EH (cell line): ENCODE measurements around the gene TBC1D14.

ENCODE experiments used
- DNase-seq: peaks from one replicate; pipeline ENCODE4 v3.0.0-alpha.2; 2015; ENCODE audit warnings: low read depth

The TBC1D14 gene

GRCh38 chr4:7001271-7001670, 91.6 kb downstream of the TBC1D14 start:
- no peak for DNase-seq

GRCh38 chr4:7002336-7002735, 92.7 kb downstream of the TBC1D14 start:
- DNase-seq, result no peak

DNA sequence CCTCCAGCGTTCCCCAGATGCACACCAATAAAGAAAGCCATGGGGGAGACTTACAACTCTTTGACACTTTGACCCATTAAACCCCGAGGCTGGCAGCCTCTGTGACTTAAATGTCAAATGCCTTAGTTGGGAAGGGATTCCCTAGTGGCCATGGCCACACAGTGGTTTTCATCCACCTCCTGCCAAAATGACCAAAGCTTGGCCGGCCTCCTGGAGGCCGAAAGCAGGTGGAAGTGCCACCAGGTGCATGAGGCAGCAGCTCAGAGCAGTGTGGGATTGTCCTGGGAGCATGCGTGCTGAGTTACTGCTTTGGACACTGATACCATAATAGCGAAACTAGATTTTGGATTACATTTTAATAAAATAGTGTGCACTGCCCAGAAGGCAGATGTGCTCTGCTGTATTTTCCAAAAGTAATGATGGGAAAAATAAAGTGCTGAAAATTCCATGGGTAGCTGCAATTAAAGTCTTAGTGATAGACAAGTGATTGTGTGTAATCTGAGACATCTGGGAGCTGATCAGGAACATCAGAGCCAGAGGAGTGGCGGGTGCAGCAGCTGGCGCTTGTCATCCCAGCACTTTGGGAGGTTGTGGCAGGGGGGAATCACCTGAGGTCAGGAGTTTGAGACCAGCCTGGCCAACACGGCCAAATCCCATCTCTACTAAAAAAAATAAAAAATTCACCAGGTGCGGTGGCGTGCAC, 93.7 kb downstream of the TBC1D14 start:
- DNase-seq, result no peak

DNA sequence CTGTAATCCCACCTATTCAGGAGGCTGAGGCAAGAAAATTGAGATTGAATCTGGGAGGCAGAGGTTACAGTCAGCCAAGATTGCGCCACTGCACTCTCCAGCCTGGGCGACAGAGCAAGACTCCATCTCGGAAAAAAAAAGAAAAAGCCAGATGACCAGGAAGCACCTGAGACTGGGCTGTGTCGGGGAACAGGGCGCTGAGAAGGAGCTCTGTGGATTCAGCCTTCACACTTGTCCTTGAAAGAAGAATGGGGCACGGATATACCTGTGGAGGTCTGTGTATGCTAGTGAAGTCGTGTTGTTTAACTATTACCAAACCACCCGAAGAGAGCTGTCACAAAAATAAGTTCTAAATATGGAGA, 94.2 kb downstream of the TBC1D14 start:
- DNase-seq, result no peak

DNA sequence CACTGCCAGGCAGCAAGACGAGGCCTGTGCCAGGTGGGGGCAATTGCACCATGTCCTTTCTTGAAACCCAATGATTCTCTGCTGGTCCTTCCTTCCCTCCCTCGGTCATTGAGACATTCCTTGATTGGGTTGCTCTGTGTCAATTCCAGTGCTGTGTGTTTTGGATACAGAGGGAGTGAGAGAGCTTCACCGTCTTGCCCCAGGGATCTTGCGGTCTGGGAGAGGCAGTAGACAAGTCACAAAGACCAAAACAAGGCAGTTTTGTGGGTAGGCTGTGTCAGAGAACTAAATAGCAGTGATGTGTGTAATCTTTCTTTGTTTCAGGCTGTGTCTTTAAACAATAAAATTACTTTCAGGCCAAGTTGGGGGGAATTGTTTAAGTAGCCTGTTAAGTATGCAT, 94.7 kb downstream of the TBC1D14 start:
- DNase-seq, result peak; percentile 96

DNA sequence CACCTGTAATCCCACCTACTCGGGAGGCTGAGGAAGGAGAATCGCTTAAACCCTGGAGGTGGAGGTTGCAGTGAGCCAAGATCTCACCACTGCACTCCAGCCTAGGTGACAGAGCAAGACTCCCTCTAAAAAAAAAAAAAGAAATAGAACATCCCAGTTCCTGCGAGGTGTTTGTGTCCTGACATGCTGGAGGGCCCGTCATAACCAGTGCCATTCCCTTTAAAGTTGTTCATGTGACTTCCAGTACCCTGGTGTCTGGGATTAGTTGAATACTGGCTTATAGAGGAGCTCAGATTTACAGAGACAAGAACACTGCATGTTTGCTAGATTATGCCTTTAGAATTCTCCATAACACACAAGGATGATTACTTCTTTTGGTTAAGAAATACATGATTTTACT, 95.9 kb downstream of the TBC1D14 start:
- DNase-seq, result no peak

- DNase-seq, result peak; percentile 46
These were observed 96.8 kb downstream of the TBC1D14 start for GRCh38 chr4:7006411-7006810.

GRCh38 chr4:7007142-7007907, 97.7 kb downstream of the TBC1D14 start:
- DNase-seq, result no peak

GRCh38 chr4:7007944-7008343, 98.3 kb downstream of the TBC1D14 start:
- DNase-seq, result no peak

GRCh38 chr4:7009564-7009963, 99.9 kb downstream of the TBC1D14 start:
- no peak for DNase-seq

DNA sequence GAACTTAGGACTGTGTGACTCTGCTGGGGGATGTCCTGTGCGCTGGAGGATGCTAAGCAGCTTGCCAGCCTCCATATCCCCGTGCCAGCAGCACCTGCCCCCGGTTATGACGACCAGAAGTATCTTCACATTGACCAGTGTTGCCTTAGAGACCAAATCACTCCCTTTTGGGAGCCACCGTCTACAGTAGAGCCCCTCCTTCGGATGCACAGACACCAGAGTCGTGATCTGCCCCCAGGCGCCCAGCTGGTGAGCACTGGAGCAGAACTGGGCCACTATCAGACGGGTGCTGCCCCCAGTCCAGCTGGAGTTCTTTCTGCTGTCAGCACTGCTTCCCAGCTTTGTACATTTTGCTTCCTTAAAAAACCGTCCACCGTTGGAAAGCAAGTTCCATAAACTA, 103.5 kb downstream of the TBC1D14 start:
- no peak for DNase-seq

GRCh38 chr4:7014815-7015214, 105.2 kb downstream of the TBC1D14 start:
- DNase-seq, result no peak

DNA sequence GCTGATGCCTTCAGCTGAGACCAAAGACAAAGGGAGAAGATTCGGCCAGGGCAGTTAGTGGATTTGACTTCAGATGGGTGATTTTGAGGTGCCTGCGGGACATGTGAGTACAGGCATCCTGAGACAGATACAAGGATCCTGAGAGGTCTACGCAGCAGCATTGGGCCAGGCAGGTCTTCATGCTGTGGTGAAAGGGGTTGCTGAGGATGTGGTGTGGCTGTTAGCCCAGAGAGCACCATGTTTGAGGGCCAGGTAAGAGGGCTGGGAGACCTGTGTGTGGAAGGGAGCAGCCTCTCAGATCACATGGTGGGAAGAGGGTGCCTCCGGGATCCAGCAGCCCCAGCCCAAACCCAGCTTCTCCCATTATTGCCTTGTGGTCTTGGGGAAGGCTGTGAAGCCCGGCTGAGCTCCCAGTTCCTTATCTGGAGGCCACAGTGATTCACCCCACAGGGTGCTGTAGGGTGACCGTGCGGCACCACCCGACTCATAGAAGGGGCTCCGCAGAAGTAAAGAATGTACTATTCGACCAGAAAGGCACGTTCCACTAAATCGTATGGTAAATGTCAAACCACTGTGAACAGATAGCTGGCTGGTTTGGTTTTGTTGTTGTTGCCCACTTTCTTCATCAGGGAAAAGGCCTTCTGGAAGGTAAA, 105.9 kb downstream of the TBC1D14 start:
- DNase-seq, result no peak

DNA sequence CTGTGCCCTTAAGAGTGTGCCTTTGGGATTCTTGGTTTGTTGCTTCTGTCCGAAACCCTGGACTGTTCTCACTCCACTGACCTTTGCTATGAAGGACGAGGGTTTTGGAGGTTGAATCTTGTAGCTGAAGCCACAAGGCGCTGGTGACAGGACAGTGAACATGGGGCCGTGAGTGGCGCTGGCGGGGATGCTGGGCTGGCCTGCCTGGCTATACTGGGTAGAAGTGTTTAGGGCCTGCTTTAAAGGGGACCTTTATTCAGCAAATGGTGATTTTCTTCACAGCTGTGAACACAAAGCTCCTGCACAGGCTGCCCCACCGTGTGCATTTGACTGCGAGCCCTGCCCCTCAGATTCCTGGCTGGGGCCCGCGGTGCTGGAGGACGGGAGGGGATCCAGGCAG, 106.5 kb downstream of the TBC1D14 start:
- DNase-seq, result no peak

- no peak for DNase-seq
These were observed 106.9 kb downstream of the TBC1D14 start for GRCh38 chr4:7016512-7016911.

GRCh38 chr4:7017446-7018048, 107.9 kb downstream of the TBC1D14 start:
- DNase-seq, result no peak

- no peak for DNase-seq
These were observed 108.7 kb downstream of the TBC1D14 start for GRCh38 chr4:7018281-7018680.

- DNase-seq, result no peak
These were observed 109.7 kb downstream of the TBC1D14 start for GRCh38 chr4:7019367-7019766.

DNA sequence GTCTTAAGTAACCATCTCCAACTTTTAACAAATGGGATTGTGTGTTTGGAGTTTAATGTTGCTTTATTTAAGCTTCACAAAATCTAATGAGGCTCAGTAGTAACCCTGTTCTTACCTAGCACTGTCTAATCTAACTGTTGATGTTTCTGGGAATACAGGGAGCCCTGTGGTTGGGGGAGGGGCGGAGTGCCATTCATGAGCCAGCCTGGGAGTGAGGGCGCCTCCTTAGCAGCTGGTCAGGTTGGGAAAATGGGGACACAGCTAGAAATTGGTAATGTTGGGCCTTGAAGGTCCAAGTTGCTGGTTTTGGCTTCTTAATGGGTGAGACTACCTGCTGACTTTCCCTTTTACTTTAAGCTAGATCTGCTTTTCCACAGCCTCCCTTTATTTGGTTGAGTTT, 110.7 kb downstream of the TBC1D14 start:
- DNase-seq, result no peak

DNA sequence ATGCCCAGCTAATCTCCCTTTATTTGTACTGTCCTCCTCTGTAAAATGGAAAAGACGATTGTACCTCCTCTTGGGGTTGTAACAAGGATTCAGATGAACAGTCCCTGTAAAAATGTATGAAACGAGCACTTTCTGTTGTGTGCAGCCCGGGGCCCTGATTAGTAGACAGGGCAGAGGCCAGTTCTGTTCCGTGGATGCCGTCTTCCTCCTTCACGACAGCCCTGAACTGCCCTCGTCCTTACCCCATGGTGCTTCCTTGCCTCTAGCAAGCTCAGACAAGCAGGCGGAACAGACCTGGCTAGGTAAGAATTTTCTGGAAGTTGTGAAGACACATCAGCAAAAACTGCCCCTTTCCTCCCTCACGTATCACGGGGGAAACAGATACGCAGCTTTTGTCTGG, 111.2 kb downstream of the TBC1D14 start:
- DNase-seq, result no peak

DNA sequence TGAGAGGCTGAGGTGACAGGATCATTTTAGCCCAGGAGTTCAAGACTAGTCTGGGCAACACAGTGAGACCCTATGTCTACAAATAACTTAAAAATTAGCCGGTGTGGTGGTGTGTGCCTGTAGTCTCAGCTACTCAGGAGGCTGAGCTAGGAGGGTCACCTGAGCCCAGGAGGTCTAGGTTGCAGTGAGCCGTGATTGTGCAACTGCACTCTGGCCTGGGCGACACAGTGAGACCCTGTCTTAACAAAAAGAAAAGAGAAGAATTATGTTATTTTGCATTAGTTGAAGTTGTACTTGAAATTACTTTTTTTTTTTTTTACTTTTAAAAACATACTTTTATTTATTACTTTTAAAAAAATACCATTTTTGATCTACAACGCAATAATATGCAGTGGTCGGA, 111.7 kb downstream of the TBC1D14 start:
- no peak for DNase-seq

- DNase-seq, result peak; percentile 99
These were observed 112.5 kb downstream of the TBC1D14 start for GRCh38 chr4:7021930-7022664.
